Karpas-422 (cell line): ENCODE measurements around the gene LCP1. TPM values are rescaled to one million over a fixed set of nuclear protein-coding genes. Genes with fewer than 3 reads are reported as not detected.

Experiments used
- DNase-seq: peaks from one replicate; pipeline ENCODE4 v3.0.0-alpha.2; 2015
- H2AFZ ChIP-seq: fragments of 200-600 bp; sonication (generic); 2 replicates; pipeline ENCODE4 v1.6.1; 2014; ENCODE audit warnings: antibody characterized with exemption, low read length, mixed read lengths
- H3K27ac ChIP-seq: fragments of 200-600 bp; sonication (generic); 2 replicates; pipeline ENCODE4 v1.5.1; 2014; ENCODE audit warnings: mild to moderate bottlenecking, low read length, moderate library complexity
- H3K27me3 ChIP-seq: fragments of 200-600 bp; sonication (generic); 2 replicates; pipeline ENCODE4 v1.6.1; 2014; ENCODE audit warnings: low read length, mixed read lengths
- H3K36me3 ChIP-seq: fragments of 200-600 bp; sonication (generic); 2 replicates; pipeline ENCODE4 v1.6.1; 2014; ENCODE audit warnings: low read length, mixed read lengths; ENCODE audit not compliant: insufficient read depth
- H3K4me1 ChIP-seq: fragments of 200-600 bp; sonication (generic); 2 replicates; pipeline ENCODE4 v1.6.1; 2014; ENCODE audit warnings: mild to moderate bottlenecking, low read length, mixed read lengths
- H3K4me2 ChIP-seq: fragments of 200-600 bp; sonication (generic); 2 replicates; pipeline ENCODE4 v1.6.1; 2014; ENCODE audit warnings: low read length, low read depth, mild to moderate bottlenecking; ENCODE audit not compliant: poor library complexity, severe bottlenecking
- H3K4me3 ChIP-seq: fragments of 200-600 bp; sonication (generic); 2 replicates; pipeline ENCODE4 v1.5.1; 2014; ENCODE audit warnings: mild to moderate bottlenecking, antibody characterized with exemption, low read length, mixed read lengths
- H3K79me2 ChIP-seq: fragments of 200-600 bp; sonication (generic); 2 replicates; pipeline ENCODE4 v1.6.1; 2014; ENCODE audit warnings: mild to moderate bottlenecking, low read length, mixed read lengths
- H3K9ac ChIP-seq: fragments of 200-600 bp; sonication (generic); 2 replicates; pipeline ENCODE4 v1.6.0; 2014; ENCODE audit warnings: low read length
- H3K9me2 ChIP-seq: fragments of 200-600 bp; sonication (generic), shearing (Covaris generic); replicated peaks from 2 replicates; pipeline ENCODE4 v1.6.0; 2014; ENCODE audit warnings: mild to moderate bottlenecking, low read length, moderate library complexity; ENCODE audit not compliant: insufficient read depth
- H3K9me3 ChIP-seq: fragments of 300-700, 200-600 bp; sonication (generic); 2 replicates; pipeline ENCODE4 v1.6.1; 2014; ENCODE audit warnings: low read length, mixed read lengths
- H4K20me1 ChIP-seq: fragments of 200-600 bp; sonication (generic); 2 replicates; pipeline ENCODE4 v1.6.1; 2014; ENCODE audit warnings: mild to moderate bottlenecking, antibody characterized with exemption, low read length, low read depth; ENCODE audit not compliant: insufficient read depth
- total RNA-seq: library from RNA; depleted of rRNA; stranded (reverse); fragments of >200 nt; shearing (Covaris generic); gene quantifications from 2 replicates; pipeline ENCODE4 v1.2.3, GENCODE V29; 2014; ENCODE audit warnings: low replicate concordance

Gene LCP1
- total RNA-seq, 1 experiment from 2014 or later: 415 TPM

DNA sequence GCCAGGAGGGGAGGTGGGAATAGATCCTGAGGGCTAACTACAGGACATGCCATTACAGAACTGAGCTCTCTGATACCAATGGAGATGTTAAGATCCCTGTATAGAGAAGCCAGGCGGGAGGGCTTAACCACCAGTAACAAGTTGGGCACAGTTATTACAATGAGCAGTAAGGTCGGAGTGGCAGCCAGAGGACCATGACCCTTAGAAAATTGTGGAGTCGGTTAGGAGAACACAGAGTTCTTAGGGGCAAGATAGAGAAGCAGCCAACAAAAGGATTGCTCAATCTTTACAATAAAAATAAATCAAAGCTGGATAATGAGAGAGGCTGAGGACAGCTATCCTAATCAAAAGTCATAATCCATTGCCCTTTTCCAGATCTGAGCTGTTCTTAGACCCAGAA lies 87.5 kb downstream of the LCP1 start:
- H3K4me2 ChIP-seq: no peak overlapping the region
- no peak overlapping the region for H3K27ac ChIP-seq
- no peak overlapping the region for H2AFZ ChIP-seq
- H3K27me3 ChIP-seq: no peaks in the 10 kb centered on the region
- no peaks in the 10 kb centered on the region for H3K36me3 ChIP-seq
- H3K9ac ChIP-seq: no peak overlapping the region
- H3K4me3 ChIP-seq: no peak overlapping the region
- no peaks in the 10 kb centered on the region for H3K9me3 ChIP-seq
- H3K79me2 ChIP-seq: no peaks in the 10 kb centered on the region
- no peaks in the 10 kb centered on the region for H3K4me1 ChIP-seq
- DNase-seq: no peak
- no peaks in the 10 kb centered on the region for H4K20me1 ChIP-seq
- no peaks in the 10 kb centered on the region for H3K9me2 ChIP-seq

DNA sequence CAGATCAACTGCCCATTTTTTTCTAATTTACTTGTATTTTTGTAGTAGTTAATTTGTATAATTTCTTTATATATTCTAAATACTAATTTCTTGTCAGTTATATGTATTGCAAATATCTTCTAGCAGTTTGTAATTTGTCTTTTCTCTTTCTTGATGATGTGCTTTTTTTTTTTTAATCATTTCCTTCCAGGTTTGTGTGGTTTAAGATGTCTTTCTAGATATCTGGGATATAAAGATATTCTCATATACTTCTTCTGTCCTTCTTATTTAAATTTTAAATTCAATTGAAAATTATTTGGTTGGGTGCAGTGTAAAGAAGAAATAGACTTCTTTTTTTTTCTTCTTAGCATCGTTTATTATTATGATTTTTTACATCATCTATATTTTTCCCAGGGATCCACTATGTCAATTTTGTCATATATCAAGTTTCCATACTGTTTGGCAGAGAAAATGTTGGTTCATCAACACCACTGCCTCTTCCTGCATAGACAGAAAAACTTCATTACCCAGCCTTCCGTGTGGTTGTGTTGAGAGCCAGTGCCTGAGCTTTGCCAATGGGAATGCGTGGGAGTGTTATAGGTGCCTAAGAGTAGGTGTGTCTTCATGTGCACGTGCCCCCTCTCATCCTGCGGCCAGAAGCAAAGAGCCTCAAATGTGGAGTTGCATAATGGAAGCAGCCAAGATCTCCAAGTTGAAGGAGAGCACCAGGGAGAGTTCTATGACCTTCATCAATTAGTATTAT lies 93.0 kb downstream of the LCP1 start:
- no peaks in the 10 kb centered on the region for H3K36me3 ChIP-seq
- H3K9me2 ChIP-seq: no peaks in the 10 kb centered on the region
- H3K4me3 ChIP-seq: no peak overlapping the region
- H2AFZ ChIP-seq: no peak overlapping the region
- no peaks in the 10 kb centered on the region for H3K79me2 ChIP-seq
- no peak overlapping the region for H3K27ac ChIP-seq
- DNase-seq: no peak
- no peaks in the 10 kb centered on the region for H4K20me1 ChIP-seq
- no peaks in the 10 kb centered on the region for H3K27me3 ChIP-seq
- no peak overlapping the region for H3K4me2 ChIP-seq
- H3K4me1 ChIP-seq: no peaks in the 10 kb centered on the region
- no peak overlapping the region for H3K9ac ChIP-seq
- H3K9me3 ChIP-seq: no peaks in the 10 kb centered on the region

DNA sequence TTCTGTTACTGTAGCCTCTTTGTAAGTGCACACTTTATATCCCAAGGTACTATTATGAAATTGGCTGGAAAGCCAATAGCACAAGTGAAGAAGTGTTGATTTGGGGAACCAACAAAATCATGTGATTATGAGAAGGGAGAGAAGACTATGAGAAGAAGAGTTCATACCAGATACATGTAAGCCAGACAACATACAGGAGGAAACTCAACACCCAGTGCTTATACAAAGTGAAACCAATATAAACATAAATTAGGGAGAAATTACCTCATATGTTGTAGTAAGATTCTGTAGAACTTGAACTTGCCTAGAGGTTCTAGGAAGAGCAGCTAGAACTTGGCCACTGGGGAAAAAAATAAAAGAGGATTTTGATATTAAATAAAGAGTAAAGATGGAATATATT lies 94.5 kb downstream of the LCP1 start:
- Histone ChIP-seq H3K4me3 (no peak overlapping the region), H2AFZ (no peak overlapping the region), H3K9ac (no peak overlapping the region), H3K36me3 (no peaks in the 10 kb centered on the region), H3K27ac (no peak overlapping the region), H4K20me1 (no peaks in the 10 kb centered on the region), H3K4me2 (no peak overlapping the region), H3K27me3 (no peaks in the 10 kb centered on the region), H3K79me2 (no peaks in the 10 kb centered on the region), H3K9me2 (no peaks in the 10 kb centered on the region), H3K9me3 (no peaks in the 10 kb centered on the region), H3K4me1 (no peaks in the 10 kb centered on the region)
- DNase-seq: no peak

DNA sequence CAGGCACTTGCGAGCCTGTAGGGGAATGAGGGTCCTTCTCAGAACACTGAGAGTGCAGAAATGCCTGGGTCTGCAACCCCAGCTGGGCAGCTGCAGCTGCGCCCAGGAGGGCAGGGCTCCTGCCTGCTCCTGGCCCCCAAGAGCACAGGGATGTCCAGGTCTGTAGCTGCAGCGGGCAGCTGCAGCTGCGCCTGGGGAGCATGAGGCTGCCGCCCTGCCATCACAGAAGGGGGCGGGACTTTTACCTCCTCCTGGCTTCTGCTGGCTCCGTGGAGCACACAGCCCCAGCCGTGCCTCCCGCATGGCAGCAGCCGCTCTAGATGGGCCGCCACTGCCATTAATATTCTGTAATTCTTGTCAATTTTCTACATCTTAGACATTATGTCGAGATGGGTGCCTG lies 95.0 kb downstream of the LCP1 start:
- Histone ChIP-seq H3K9ac (no peak overlapping the region), H3K4me2 (no peak overlapping the region), H3K27me3 (no peaks in the 10 kb centered on the region), H3K79me2 (no peaks in the 10 kb centered on the region), H3K9me2 (no peaks in the 10 kb centered on the region), H3K4me3 (no peak overlapping the region), H4K20me1 (no peaks in the 10 kb centered on the region), H3K36me3 (no peaks in the 10 kb centered on the region), H2AFZ (no peak overlapping the region), H3K4me1 (no peaks in the 10 kb centered on the region), H3K9me3 (no peaks in the 10 kb centered on the region), H3K27ac (no peak overlapping the region)
- DNase-seq: no peak

DNA sequence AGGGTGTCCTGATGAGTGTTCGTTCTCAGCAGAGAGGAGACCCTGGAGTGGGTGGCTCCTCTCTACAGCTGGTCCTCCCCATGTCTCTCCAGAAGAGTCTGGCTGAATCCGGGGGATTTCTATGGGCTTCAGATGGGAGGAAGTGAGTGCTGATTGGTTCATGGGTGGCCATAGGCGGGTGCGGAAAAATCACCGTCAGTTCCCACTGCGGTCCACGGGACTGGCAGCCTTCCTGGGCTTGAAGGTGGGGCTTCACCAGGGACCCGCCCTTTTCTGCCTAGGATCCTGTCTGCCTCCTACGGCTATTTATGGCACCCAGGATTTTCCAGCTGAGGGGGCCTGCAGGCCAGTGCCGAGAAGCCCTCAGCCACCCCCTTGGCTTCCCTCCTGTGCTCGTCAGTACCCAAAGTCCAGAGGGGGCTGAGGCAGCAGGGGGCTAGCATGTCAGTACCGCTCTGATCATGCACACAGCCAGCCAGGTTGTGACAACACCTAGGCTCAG lies 95.5 kb downstream of the LCP1 start:
- H3K4me2 ChIP-seq: no peak overlapping the region
- DNase-seq: no peak
- no peaks in the 10 kb centered on the region for H3K79me2 ChIP-seq
- no peak overlapping the region for H2AFZ ChIP-seq
- no peaks in the 10 kb centered on the region for H3K36me3 ChIP-seq
- H3K9ac ChIP-seq: no peak overlapping the region
- no peaks in the 10 kb centered on the region for H3K4me1 ChIP-seq
- H3K27ac ChIP-seq: no peak overlapping the region
- no peaks in the 10 kb centered on the region for H3K9me2 ChIP-seq
- H3K27me3 ChIP-seq: no peaks in the 10 kb centered on the region
- no peaks in the 10 kb centered on the region for H3K9me3 ChIP-seq
- H3K4me3 ChIP-seq: no peak overlapping the region
- no peaks in the 10 kb centered on the region for H4K20me1 ChIP-seq

DNA sequence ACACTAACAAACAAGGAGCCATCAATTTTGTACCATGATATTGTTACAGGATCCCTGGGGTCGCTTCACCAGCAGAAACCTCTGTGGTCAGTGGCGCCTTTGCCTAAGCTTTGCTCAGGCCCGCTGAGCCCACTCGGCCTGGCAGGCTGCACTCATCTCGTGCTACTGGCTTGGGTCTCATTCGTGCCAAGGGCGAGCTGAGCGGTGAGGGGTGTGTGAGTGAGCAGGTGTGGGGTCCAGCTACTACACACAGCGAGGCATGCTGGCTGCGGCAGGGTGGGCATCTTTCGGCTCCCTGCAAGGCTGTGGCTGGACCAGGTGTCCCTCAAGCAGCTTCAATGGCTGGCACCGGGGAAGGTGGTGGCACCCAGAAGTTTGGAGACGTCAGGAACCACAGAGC lies 96.2 kb downstream of the LCP1 start:
- Histone ChIP-seq H3K27me3 (no peaks in the 10 kb centered on the region), H3K36me3 (no peaks in the 10 kb centered on the region), H3K9me3 (no peaks in the 10 kb centered on the region), H3K4me1 (no peaks in the 10 kb centered on the region), H3K4me3 (no peak overlapping the region), H4K20me1 (no peaks in the 10 kb centered on the region), H2AFZ (no peak overlapping the region), H3K9me2 (no peaks in the 10 kb centered on the region), H3K27ac (no peak overlapping the region), H3K9ac (no peak overlapping the region), H3K4me2 (no peak overlapping the region), H3K79me2 (no peaks in the 10 kb centered on the region)
- DNase-seq: no peak

DNA sequence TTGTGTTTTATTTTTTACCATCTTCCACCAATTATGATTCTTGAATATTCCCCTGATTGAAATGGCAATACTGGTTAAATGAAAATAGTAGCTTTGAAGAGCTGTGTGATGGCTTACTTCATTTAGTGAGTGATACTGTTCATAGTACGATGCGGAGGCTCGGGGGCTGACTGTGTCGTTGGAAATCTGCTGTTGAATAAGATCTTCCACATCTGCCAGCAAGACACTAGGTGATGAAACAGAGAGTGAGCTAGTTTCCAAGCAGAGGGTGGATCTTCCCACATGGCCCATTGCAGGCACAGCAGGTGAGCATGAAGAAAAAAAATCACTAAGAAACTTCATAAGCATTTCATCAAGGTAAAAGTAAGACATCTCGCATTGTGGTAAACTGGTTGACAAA lies 99.7 kb downstream of the LCP1 start:
- DNase-seq: no peak
- H3K36me3 ChIP-seq: no peaks in the 10 kb centered on the region
- H4K20me1 ChIP-seq: no peaks in the 10 kb centered on the region
- H2AFZ ChIP-seq: no peak overlapping the region
- no peak overlapping the region for H3K4me2 ChIP-seq
- H3K27me3 ChIP-seq: no peaks in the 10 kb centered on the region
- H3K9me3 ChIP-seq: no peaks in the 10 kb centered on the region
- no peaks in the 10 kb centered on the region for H3K4me1 ChIP-seq
- H3K27ac ChIP-seq: no peak overlapping the region
- H3K79me2 ChIP-seq: no peaks in the 10 kb centered on the region
- no peak overlapping the region for H3K9ac ChIP-seq
- no peaks in the 10 kb centered on the region for H3K9me2 ChIP-seq
- H3K4me3 ChIP-seq: no peak overlapping the region

DNA sequence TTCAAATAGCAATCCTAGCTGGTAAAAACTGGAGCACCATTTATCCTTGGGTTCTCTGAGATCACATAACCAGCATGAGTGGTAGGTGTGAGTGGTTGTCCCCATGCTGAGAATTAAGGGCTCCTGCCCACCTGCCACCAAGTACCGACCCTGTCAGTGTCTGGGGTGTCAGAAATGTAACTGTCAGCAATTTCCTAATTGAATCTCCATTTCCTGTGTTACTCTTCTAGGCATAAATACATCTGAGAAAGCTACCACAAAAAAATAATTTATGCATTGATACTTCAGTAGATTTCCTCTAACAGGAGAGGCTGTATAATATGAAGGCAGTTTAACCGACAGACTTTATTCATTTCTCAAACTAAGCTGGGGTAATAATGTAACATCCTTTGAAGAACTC lies 102.2 kb downstream of the LCP1 start:
- Histone ChIP-seq H3K9me2 (no peaks in the 10 kb centered on the region), H3K27me3 (no peaks in the 10 kb centered on the region), H2AFZ (no peak overlapping the region), H3K9ac (no peak overlapping the region), H3K79me2 (no peaks in the 10 kb centered on the region), H3K4me1 (no peaks in the 10 kb centered on the region), H4K20me1 (no peaks in the 10 kb centered on the region), H3K4me2 (no peak overlapping the region), H3K36me3 (no peaks in the 10 kb centered on the region), H3K27ac (no peak overlapping the region), H3K9me3 (no peaks in the 10 kb centered on the region), H3K4me3 (no peak overlapping the region)
- no peak for DNase-seq
